GDM1 (cell line): ENCODE measurements around the gene ZNF419.
"Not testable (repeated sequence)": the region's sequence is repeated elsewhere in the genome, so short reads cannot be mapped to it uniquely, and the experiment has no call there.

Source experiments
- DNase-seq: peaks from one replicate; lab custom pipeline; 2025; lab: John Stamatoyannopoulos, UW

The ZNF419 gene

DNA sequence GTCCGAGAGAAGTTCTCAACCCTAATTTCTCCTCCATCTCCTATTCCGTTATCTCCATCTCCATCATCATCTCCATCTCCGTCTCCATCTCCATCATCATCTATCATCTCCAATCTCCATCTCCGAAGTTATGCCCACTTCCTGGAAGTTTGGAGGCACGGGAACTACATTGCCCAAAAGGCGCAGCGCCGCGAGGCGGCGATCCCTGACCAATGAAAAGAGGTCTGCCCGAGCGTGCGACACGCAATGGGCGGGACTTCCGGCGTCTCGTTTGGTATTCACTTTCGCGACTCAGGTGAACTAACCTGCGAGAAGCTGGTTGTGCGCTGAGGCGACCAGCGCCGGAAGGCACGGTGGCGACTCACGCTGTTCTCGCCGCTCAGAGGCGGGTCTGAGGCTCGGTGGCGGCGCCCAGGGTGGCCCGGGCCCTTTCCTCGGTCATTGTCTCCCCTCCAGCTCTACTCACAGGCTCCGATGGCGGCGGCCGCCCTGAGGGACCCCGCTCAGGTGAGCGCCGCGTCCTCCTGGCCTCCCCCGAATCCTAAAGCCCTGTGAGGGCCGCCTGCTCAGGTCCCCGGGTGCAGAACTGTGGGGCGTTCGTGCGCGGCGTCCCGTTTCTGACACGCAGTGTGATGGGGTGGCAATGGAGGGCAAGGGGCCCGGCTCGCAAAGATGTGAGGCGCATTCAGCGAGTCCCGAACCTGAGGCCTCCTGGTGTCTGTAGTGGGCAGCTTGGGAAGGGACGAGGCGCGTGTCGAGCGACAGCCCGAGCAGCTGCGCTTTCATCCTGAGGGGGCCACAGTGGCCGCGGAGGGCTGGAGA is at the start of gene ZNF419:
Gene ZNF419, plus strand, starts transcription at position 274 of the 822 bp plus-strand sequence. Its CDS starts 201 bp downstream, at position 475.
- peak; percentile 59 for DNase-seq

DNA sequence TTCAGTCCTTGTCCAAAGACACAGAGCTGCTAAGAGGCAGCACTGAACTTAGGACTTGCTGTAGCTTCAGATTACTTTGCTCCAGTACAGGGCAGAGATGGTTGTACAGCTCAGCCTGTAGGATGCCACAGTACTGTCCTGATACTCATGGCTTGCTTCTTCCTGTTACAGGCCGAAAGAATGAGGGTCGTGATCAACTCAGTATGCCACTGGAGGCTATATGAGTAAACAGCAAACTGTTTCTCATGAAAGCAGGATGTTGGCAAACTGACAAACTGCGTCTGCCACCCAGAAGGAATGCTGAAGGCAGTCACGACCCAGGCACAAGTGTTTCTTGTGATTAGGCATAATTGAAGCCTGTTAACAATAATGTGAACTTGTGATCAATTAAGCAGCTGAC is 49.6 kb upstream of the ZNF419 start:
- no peak for DNase-seq

DNA sequence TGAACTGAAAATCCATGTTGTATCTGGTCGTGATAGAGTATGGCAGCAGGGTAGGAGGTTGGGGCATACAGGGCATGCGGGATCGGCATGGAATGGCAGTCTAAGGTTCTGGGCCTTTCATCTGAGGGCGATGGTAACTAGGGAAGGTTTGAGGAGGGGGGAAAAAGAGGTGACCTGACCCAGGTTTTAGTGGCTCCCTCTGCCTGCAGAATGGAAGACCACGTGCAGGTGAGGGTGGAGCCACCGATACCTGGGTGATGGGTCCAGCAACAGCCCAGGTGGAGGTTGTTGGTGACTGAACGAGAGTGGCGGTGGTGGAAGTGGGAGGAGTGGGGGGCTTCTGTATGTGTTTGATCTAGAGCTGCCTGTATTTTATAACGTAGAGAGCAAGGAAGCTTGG is 48.6 kb upstream of the ZNF419 start:
- no peak for DNase-seq

DNA sequence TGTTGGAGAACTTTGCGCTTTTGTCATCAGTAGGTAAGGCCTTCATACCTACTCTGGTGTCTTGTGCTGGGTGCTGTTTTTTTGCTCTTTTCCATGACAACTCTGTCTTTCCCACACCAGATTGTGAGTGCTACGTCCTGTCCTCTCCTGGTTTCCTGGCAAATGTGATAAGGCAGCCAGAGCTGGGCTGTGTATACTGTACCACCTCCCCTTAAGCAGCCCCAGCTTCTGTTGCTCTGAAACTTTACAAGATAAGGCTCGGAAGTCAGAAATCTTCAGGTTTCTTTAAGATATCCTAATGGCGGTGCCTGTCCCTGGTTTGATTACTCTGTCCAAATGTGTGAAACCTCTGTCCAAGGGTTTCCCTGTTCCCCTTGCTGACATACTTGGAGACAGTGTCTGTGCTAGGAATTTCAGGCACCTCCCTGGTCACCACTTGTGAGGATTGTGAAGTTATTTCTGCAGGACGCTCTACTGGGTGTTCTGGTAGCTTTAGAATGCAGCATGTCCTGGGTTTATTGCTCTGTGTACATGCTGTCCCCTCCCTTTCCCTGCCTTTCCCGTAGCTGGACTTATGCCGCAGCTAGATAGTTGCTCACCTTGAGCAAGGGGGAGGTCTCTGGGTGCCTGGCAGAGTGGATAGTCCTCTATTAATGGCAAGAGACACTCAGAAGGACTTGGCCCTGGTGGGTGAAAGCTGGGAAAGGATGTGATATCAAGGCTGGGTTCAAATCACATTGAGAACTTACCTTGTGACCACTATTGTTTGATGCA is 45.4 kb upstream of the ZNF419 start:
- DNase-seq = no peak

DNA sequence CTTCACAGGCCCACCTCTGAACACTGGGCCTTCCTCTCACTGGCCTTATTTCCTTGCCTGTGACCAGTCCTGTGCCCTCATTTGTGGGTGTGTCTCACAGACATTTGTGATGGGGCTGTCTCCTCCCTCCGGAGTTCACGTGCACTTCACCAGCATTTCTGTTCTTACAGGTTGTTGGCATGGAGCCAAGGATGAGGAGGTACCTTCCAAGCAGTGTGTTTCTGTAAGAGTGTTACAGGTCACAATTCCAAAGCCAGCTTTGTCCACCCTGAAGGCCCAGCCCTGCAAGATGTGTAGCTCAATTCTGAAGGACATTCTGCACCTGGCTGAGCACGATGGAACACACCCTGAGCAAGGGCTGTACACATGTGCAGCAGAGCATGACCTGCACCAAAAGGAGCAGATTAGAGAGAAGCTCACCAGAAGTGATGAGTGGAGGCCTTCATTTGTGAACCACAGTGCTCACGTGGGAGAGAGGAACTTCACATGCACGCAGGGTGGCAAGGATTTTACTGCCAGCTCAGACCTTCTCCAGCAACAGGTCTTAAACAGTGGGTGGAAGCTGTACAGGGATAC is 44.3 kb upstream of the ZNF419 start:
- DNase-seq = no peak

DNA sequence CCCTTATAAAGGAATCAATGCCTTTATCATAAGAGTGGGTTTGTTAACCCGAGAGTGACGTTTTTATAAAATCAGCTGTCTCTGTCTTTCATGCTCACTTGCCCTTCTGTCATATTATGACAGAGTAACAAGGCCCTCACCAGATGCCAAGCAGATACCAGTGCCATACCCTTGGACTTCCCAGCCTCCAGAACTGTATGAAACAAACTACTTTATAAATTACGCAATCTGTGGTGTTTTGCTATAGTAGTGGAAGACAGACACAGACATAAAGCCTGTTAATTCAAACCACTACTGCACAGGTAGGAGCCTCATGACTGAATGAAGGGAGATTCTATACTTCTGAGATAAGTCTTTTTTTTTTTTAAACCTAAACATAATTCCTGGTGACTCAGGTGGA is 35.2 kb upstream of the ZNF419 start:
- no peak for DNase-seq

DNA sequence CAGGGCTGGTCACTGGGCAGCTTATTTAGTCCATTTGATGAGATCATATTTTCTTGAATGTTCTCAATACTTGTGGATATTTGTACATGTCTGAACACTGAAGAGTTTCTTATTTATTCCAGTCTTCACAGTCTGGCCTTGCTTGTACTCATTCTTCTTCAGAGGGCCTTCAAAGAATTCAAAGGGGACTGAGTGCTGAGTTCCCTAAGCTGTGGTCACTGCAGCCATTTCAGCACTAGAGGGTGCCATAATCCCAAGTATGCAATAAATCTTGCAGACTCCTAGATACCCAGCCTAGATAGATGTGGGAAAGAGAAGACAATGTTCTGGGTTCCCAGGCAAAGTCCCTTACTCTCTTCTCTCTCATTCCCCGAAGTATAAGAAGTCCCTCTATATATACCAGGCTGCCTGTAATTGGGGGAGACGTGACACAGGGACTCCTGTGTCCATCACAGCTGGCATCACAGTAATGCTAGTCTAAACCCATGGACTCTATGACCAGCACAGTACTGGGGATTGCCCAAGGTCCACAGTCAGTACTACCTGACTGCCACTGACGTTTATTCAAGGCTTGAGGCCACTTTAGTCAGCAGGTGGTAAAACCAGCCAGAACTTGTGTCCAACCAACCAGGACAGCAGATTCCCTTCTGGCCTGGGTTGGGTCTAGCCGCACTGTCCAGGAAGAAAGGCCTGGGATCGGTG is 21.7 kb upstream of the ZNF419 start:
- peak; percentile 40 for DNase-seq

DNA sequence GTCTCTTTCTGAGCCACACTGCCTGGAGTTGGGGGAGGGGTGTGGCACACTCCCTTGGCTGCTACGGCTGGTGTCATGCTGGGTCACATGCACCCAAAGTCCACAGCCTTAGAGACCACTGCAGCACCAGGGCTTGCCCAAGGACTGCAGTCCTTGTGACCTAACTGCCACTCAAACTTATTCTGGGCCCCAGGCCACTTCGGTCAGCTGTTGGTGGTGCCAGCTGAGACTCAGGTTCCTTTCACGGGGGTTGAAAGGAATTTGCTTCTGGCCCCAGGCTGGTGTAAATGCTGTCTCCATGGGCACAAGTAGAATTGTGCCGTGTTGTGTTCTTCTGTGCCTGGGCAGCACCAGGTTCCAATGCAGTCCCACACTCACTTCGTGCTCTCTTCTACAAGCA is 21.1 kb upstream of the ZNF419 start:
- no peak for DNase-seq

DNA sequence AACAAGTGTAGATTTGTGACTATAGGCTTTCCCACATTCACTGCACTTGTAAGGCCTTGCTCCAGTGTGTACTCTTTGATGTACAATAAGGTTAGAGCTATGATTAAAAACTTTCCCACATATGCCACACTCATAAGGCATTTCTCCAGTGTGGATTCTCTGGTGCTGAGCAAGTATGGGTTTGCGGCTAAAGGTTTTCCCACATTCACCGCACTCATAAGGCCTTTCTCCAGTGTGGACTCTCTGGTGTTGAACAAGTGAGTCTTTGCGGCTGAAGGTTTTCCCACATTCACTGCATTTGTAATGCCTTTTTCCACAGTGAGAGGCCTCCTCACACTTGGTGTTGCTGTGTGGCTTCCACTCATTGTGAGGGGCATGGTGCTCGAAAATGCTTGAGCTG is 13.9 kb upstream of the ZNF419 start:
- no peak for DNase-seq

DNA sequence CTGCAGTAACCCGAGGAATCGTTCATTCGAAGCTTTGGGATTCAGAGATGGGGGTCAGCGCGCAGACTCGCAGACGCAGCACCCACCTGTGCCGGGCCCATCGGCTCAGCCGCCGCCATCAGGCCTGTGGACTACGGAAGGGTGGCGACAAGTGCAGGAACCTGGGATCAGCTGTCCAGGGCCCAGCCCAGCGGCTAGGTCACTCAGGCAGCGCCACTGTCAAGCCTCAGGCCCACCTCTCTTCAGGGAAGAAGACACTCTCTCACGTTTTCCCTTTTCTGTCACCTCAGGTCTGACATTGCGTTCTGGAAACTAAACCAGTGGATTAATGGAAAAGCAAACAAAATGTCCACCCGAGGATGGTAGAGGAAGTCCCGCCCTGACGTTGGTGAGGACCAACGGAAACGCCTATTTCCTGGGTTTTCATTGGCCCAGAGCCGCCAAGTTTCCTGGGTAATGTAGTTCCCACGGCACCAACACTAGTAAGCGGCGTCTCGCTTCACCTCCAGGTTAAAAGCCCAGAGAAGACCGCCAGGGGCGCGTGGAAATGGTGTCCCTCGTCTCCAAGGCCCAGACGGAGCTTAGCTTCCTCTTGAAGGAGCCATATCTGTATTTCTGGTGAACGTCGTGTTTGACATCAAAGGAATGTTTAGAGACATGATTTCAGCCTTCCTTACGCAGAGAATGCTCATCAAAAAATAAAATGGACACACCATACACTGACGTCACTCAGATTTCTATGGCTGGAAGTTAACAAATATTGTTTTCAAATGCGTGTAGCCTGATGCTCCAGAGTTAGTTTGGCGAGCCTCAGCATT is 10.2 kb upstream of the ZNF419 start, which contains the start of gene ZNF772:
Gene ZNF772, minus strand, starts transcription at position 376 of the 818 bp plus-strand sequence. Its CDS starts 257 bp downstream, at position 119.
- peak; percentile 71 for DNase-seq

DNA sequence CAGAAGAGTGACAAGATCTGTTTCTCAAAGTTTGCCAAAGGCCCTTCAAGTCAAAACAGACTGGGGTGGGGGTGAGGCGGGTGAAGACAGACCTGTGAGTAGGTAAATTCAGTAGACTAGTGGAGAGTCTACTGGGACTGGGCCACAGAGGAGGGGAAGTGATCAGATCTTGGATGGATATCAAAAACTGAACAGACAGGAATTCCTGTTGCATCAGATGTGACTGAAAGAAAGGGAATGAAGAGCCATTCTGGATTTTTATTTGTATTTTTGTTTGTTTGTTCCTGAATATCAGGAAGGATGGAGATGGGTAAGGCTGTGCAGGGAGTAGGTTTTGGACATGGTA is 722 bp downstream of the ZNF419 start:
- DNase-seq = not testable (repeated sequence)

DNA sequence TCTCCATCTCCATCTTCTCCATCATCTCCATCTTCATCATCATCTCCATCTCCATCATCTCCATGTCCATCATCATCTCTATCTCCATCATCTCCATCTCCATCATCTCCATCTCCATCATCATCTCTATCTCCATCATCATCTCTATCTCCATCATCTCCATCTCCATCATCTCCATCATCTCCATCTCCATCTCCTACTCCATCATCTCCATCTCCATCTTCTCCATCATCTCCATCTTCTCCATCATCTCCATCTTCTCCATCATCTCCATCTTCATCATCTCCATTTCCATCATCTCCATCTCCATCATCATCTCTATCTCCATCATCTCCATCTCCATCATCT is 11.8 kb downstream of the ZNF419 start:
- not testable (repeated sequence) for DNase-seq

DNA sequence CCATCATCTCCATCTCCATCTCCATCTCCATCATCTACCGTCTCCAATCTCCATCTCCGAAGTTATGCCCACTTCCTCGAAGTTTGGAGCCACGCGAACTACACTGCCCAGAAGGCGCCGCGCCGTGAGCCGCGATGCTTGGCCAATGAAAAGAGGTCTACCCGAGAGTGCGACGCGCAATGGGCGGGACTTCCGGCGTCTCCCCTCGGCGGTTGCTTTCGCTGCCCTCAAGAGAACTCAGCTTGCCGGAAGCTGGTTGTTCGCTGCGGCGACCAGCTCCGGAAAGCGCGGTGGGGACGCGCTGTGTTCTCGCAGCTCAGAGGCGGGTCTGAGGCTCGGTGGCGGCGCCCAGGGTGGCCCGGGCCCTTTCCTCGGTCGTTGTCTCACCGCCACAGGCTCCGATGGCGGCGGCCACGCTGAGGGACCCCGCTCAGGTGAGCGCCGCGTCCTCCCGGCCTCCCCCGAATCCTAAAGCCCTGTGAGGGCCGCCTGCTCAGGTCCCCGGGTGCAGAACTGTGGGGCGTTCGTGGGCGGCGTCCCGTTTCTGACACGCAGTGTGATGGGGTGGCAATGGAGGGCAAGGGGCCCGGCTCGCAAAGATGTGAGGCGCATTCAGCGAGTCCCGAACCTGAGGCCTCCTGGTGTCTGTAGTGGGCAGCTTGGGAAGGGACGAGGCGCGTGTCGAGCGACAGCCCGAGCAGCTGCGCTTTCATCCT is 12.3 kb downstream of the ZNF419 start, which contains the start of gene ZNF773:
Gene ZNF773, plus strand, starts transcription at position 259 of the 716 bp plus-strand sequence. Its CDS starts 143 bp downstream, at position 402.
- peak; percentile 94 for DNase-seq

DNA sequence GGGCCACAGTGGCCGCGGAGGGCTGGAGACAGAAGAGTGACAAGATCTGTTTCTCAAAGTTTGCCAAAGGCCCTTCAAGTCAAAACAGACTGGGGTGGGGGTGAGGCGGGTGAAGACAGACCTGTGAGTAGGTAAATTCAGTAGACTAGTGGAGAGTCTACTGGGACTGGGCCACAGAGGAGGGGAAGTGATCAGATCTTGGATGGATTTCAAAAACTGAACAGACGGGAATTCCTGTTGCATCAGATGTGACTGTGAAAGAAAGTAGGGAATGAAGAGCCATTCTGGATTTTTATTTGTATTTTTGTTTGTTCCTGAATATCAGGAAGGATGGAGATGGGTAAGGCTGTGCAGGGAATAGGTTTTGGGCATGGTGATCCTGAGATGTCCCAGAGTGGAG is 12.8 kb downstream of the ZNF419 start:
- DNase-seq = not testable (repeated sequence)

DNA sequence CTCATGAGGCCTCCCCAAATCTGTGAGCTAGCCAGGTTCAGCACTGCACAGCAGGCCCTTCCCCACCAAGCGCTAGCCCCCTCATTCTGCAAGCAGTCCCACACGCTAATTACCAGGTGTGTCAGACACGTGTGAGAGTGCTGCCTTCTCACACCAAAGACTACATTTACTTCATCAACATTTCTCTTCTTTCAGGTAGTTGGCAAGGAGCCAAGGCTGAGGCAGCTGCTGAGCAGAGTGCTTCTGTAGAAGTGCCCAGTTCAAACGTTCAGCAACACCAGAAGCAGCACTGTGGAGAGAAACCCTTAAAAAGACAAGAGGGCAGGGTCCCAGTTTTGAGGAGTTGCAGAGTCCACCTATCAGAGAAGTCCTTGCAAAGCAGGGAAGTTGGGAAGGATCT is 18.6 kb downstream of the ZNF419 start:
- no peak for DNase-seq

DNA sequence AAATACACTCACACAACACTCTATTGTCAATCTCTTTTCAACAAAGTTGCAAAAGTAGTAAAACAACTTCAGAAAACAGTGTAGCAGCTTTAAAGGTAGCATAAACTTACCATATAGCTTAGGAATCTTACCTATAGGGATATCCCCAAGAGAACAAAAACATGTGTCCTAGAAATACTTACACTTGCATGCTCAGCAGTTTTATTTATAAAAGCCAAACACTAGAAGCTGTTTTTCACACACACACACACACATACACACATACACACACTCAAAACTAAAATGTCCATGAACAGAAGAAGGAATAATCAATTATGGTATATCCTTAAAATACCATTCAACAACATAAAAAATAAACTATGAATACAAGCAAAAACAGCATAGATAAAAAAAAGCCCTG is 23.9 kb downstream of the ZNF419 start:
- no peak for DNase-seq

DNA sequence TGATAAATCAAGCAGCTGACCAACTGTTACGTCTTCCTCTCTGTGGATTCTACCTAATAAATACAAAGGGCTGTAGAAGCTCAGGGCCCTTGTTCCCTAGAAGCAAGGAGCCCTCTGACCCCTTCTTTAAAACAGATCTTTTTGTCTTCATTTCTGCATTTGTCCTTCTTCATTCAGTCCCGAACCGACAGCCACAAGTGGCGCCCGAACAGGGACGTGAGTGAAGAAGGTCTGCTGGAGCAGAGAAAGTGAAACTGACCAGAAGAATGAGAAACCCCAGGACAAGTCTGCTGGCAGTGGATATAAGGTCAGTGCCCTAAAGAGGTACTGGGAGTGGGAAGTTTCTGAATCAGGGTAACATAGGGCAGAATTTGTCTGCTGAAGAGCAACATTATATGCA is 25.3 kb downstream of the ZNF419 start:
- no peak for DNase-seq

DNA sequence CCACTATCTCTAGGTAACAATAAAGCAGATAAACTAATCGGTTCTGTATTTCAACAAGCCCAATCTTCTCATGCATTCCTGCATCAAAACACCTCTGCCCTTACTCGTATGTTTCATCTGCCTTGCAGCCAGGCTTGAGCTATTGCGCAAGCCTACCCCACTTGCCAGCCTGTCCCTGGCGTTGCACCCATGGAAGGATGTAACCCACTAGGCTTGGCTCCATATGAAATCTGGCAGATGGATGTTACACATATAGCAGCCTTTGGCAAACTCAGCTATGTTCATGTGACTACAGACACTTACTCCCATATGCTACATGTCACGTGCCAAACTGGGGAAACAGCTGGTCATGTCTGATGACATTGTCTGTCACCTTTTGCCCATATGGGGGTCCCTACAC is 27.7 kb downstream of the ZNF419 start:
- no peak for DNase-seq

DNA sequence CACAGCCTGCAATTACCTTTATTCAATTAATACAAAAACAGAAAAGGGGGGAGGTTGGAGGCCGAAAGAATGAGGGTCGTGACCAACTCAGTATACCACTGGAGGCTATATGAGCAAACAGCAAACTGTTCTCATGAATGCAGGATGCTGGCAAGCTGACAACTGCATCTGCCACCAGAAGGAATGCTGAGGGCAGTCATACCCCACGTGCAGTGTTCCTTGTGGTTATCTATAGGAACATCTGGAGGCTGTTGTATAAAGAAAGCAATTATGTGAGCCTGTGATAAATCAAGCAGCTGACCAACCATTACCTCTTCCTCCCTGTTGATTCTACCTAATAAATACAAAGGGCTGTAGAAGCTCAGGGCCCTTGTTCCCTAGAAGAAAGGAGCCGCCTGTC is 30.5 kb downstream of the ZNF419 start:
- DNase-seq = not testable (repeated sequence)

DNA sequence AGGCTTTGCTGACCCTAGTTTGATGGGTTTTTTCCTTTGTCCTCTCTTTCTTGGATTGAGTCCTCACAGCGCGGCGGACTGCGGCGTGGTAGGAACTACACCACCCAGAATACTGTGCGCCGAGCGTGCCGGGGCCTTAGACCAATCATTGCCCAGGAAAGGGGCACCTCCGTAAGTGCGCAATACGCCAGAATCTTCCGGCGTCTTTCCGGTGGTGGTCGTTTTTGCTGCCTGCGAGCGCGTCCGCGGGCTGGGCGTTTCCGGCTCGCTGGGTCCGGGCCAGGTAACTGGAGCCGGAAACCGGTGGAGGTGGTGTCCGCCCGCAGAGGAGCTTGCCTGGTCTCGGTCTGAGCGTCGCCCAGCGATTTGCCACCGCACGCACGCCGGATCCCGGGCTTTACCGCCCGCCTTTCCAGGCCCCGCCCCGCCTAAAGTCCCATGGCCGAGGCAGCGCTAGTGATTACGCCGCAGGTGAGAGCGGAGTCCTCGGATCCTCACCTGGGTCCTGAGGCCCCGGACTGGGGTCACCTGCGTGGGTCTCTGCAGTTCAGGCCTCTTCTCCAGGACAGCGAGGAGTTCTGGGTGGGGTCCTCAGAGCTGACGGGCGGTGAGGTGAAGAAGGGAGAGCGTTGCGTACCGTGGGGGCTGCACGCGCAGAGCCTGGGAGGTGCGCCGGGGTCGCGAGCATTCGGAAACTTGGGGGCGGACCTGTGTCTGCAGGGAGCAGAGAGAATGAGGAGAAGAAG is 39.8 kb downstream of the ZNF419 start, which contains the start of gene ZNF549:
Gene ZNF549, plus strand, starts transcription at position 221 of the 746 bp plus-strand sequence. Its CDS starts 218 bp downstream, at position 439.
- DNase-seq = peak; percentile 75
